Measurements from ENCODE around the gene NARS2. TPM values are rescaled to one million over a fixed set of nuclear protein-coding genes. Genes with fewer than 3 reads are reported as not detected.

The NARS2 gene
- total and polyA plus RNA-seq, 2 donors (not counting 1 experiment from before 2014, with no cell fraction given) = 9.7 to 14.6 TPM

GRCh38 chr11:78499971-78500370 lies 74.7 kb downstream of the NARS2 start:
- Histone ChIP-seq H3K36me3 (replicated peaks in 1 of 2; ENCODE audit: control extremely low read depth in 1 of 2, control insufficient read depth in 1 of 2, extremely low read depth in 1 of 2, insufficient read depth in 2 of 2, low read length in 1 of 2) (peaks cover 0 to 3% of the 10 kb centered on the region in 2 experiments), H3K9ac (ENCODE audit: low read length) (no peak overlapping the region), H3K4me2 (replicated peaks; ENCODE audit: low read depth, low read length, poor library complexity, severe bottlenecking) (no peak overlapping the region), H2AFZ (ENCODE audit: insufficient read depth, low read depth, low read length, poor library complexity, severe bottlenecking) (no peak overlapping the region), H4K20me1 (ENCODE audit: control insufficient read depth, insufficient read depth, low read length, poor library complexity, severe bottlenecking) (peaks cover 9% of the 10 kb centered on the region), H3K27ac (ENCODE audit: low read length in 2 of 2) (no peak overlapping the region), H3K9me3 (ENCODE audit: control extremely low read depth in 1 of 3, control insufficient read depth in 2 of 3, insufficient read depth in 1 of 3, low read length in 2 of 3) (no peaks in the 10 kb centered on the region), H3K27me3 (replicated peaks in 1 of 4; ENCODE audit: control extremely low read depth in 1 of 4, control insufficient read depth in 3 of 4, insufficient read depth in 4 of 4, low read length in 3 of 4) (no peaks in the 10 kb centered on the region), H3K4me3 (ENCODE audit: control extremely low read depth in 1 of 5, extremely low read depth in 1 of 5, insufficient read depth in 1 of 5, low read depth in 2 of 5, low read length in 4 of 5) (no peak overlapping the region), H3K4me1 (ENCODE audit: control insufficient read depth in 2 of 2, insufficient read depth in 2 of 2, low read length in 2 of 2) (no peaks in the 10 kb centered on the region), H3K79me2 (ENCODE audit: control insufficient read depth, insufficient read depth, low read length) (no peaks in the 10 kb centered on the region)
- Mint-ChIP-seq H3K9me3 (ENCODE audit: insufficient read depth) (no peaks in the 10 kb centered on the region), H3K4me1 (peaks cover 3% of the 10 kb centered on the region), H3K4me3 (no peak overlapping the region), H3K27ac (no peak overlapping the region), H3K27me3 (no peaks in the 10 kb centered on the region)
- intact Hi-C loops (cut with micrococcal nuclease) = loop anchor here (10.0 kb wide), 1 partner anchor 55 kb away; no protein-coding TSS in a partner anchor
- ChIA-PET CTCF (no interaction called here), POLR2A (no interaction called here)
- no peak for ATAC-seq (ENCODE audit: low read depth)
- TF ChIP-seq EZH2 (IDR thresholded peaks at IDR 0.05; ENCODE audit: borderline replicate concordance, insufficient read depth, low read depth, low read length, poor library complexity, severe bottlenecking) (no peak), CTCF (IDR thresholded peaks at IDR 0.05) (no peak)
- no peak for DNase-seq

DNA sequence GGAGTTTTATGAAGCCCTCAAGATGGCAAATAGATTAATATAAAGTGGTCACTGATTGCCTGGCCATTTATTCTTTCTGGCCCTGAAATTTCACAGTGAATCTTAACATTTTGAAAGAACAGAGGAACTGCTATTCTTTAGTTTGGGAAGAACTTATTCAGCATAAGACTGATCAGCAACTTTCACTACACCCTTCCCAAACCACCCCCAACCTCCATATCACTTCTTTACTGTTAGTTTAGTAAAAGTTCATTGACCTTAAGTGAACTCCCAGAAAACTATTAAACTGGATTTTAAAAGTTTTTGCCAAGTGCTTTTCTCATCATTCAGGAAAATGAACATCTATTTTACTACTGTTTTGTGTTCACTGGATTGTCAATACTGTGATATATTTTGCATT lies 77.4 kb downstream of the NARS2 start:
- H2AFZ ChIP-seq (ENCODE audit: insufficient read depth, low read depth, low read length, poor library complexity, severe bottlenecking) = no peak overlapping the region
- H3K4me3 ChIP-seq (ENCODE audit: control extremely low read depth in 1 of 5, extremely low read depth in 1 of 5, insufficient read depth in 1 of 5, low read depth in 2 of 5, low read length in 4 of 5) = no peak overlapping the region
- ChIA-PET CTCF (interaction anchor here (0.7 to 1.5 kb wide), 3 partner anchors 31 to 82 kb away, joined by 3 to 5 read pairs (median 5); no protein-coding TSS in a partner anchor), POLR2A (no interaction called here)
- H3K4me1 ChIP-seq (ENCODE audit: control insufficient read depth in 2 of 2, insufficient read depth in 2 of 2, low read length in 2 of 2) = no peaks in the 10 kb centered on the region
- Mint-ChIP-seq H3K27me3 (no peaks in the 10 kb centered on the region), H3K9me3 (ENCODE audit: insufficient read depth) (no peaks in the 10 kb centered on the region), H3K4me3 (no peak overlapping the region), H3K4me1 (no peaks in the 10 kb centered on the region), H3K27ac (no peak overlapping the region)
- no peaks in the 10 kb centered on the region for H3K9me3 ChIP-seq (ENCODE audit: control extremely low read depth in 1 of 3, control insufficient read depth in 2 of 3, insufficient read depth in 1 of 3, low read length in 2 of 3)
- no peak overlapping the region for H3K9ac ChIP-seq (ENCODE audit: low read length)
- H4K20me1 ChIP-seq (ENCODE audit: control insufficient read depth, insufficient read depth, low read length, poor library complexity, severe bottlenecking) = peaks cover 9% of the 10 kb centered on the region
- no peaks in the 10 kb centered on the region for H3K27me3 ChIP-seq (replicated peaks in 1 of 4; ENCODE audit: control extremely low read depth in 1 of 4, control insufficient read depth in 3 of 4, insufficient read depth in 4 of 4, low read length in 3 of 4)
- no peak for TF ChIP-seq CTCF (IDR thresholded peaks at IDR 0.05)
- TF ChIP-seq EZH2 (IDR thresholded peaks at IDR 0.05; ENCODE audit: borderline replicate concordance, insufficient read depth, low read depth, low read length, poor library complexity, severe bottlenecking) = no peak
- no peaks in the 10 kb centered on the region for H3K79me2 ChIP-seq (ENCODE audit: control insufficient read depth, insufficient read depth, low read length)
- peaks cover 0 to 3% of the 10 kb centered on the region in 2 experiments for H3K36me3 ChIP-seq (replicated peaks in 1 of 2; ENCODE audit: control extremely low read depth in 1 of 2, control insufficient read depth in 1 of 2, extremely low read depth in 1 of 2, insufficient read depth in 2 of 2, low read length in 1 of 2)
- no peak for DNase-seq
- H3K4me2 ChIP-seq (replicated peaks; ENCODE audit: low read depth, low read length, poor library complexity, severe bottlenecking) = no peak overlapping the region
- ATAC-seq (ENCODE audit: low read depth) = no peak
- intact Hi-C loops (cut with micrococcal nuclease) = no loop called here
- no peak overlapping the region for H3K27ac ChIP-seq (ENCODE audit: low read length in 2 of 2)

All from B cell (primary cell).